Measurements from ENCODE around the gene PRR11.

DNA sequence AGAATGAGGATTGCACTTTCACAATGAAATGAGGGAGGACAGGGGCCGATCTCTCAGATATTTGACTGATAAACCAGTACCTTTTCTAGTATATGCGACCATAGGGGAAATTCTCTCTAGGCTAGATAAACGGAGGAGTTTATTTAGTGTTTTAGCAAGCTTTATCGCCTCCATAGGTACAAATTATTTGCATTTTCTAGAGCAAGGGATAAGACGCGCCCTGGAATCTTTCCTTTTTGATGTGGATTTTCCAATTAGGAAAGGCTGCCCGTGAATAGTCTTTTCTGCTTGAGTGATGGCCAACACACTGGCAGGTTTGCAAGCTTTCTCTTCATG lies 64.4 kb downstream of the PRR11 start:
- no peak for TF ChIP-seq POLR2A (IDR thresholded peaks at IDR 0.05)
- TF ChIP-seq, protein P1, sequence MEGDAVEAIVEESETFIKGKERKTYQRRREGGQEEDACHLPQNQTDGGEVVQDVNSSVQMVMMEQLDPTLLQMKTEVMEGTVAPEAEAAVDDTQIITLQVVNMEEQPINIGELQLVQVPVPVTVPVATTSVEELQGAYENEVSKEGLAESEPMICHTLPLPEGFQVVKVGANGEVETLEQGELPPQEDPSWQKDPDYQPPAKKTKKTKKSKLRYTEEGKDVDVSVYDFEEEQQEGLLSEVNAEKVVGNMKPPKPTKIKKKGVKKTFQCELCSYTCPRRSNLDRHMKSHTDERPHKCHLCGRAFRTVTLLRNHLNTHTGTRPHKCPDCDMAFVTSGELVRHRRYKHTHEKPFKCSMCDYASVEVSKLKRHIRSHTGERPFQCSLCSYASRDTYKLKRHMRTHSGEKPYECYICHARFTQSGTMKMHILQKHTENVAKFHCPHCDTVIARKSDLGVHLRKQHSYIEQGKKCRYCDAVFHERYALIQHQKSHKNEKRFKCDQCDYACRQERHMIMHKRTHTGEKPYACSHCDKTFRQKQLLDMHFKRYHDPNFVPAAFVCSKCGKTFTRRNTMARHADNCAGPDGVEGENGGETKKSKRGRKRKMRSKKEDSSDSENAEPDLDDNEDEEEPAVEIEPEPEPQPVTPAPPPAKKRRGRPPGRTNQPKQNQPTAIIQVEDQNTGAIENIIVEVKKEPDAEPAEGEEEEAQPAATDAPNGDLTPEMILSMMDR (IDR thresholded peaks at IDR 0.05): no peak
